HEK293 (cell line): ENCODE results near the gene BACH1.

ENCODE experiments used
- ATF2 ChIP-seq: fragments of 450-650 bp; formaldehyde crosslinking; IDR thresholded peaks from 2 replicates; pipeline ENCODE4 v1.5.1; 2016; ENCODE audit warnings: missing biosample characterization, missing genetic modification characterization, low read depth
- KLF8 ChIP-seq: fragments of 450-650 bp; formaldehyde crosslinking; IDR thresholded peaks from 2 replicates; pipeline ENCODE4 v1.5.1; 2016; ENCODE audit warnings: missing biosample characterization, missing genetic modification characterization
- KLF9 ChIP-seq: fragments of 450-650 bp; formaldehyde crosslinking; IDR thresholded peaks from 2 replicates; pipeline ENCODE4 v1.5.1; 2016; ENCODE audit warnings: missing biosample characterization, missing genetic modification characterization, low read depth
- PRDM6 ChIP-seq: fragments of 450-650 bp; formaldehyde crosslinking; IDR thresholded peaks from 2 replicates; pipeline ENCODE4 v1.5.1; 2017; ENCODE audit warnings: missing biosample characterization, missing genetic modification characterization
- SALL2 ChIP-seq: fragments of 450-650 bp; formaldehyde crosslinking; IDR thresholded peaks from 2 replicates; pipeline ENCODE4 v1.5.0; 2017; ENCODE audit warnings: missing biosample characterization, mild to moderate bottlenecking, missing genetic modification characterization, borderline replicate concordance
- SP3 ChIP-seq: fragments of 450-650 bp; formaldehyde crosslinking; IDR thresholded peaks from 2 replicates; pipeline ENCODE4 v1.5.1; 2016; ENCODE audit warnings: missing biosample characterization, missing genetic modification characterization
- ZBTB26 ChIP-seq: fragments of 450-650 bp; formaldehyde crosslinking; optimal IDR thresholded peaks from 2 replicates; pipeline ENCODE3; 2016; ENCODE audit warnings: missing biosample characterization, mild to moderate bottlenecking, missing genetic modification characterization
- ZBTB44 ChIP-seq: fragments of 450-650 bp; IDR thresholded peaks from 2 replicates; pipeline ENCODE4 v1.5.1; 2018; ENCODE audit warnings: missing biosample characterization, mild to moderate bottlenecking, missing genetic modification characterization
- ZBTB48 ChIP-seq: fragments of 450-650 bp; formaldehyde crosslinking; IDR thresholded peaks from 2 replicates; pipeline ENCODE4 v1.5.1; 2016; ENCODE audit warnings: missing biosample characterization, missing genetic modification characterization
- ZBTB49 ChIP-seq: fragments of 450-650 bp; formaldehyde crosslinking; IDR thresholded peaks from 2 replicates; pipeline ENCODE4 v1.5.1; 2016; ENCODE audit warnings: missing biosample characterization, missing genetic modification characterization, low read depth
- ZNF423 ChIP-seq: fragments of 450-650 bp; formaldehyde crosslinking; IDR thresholded peaks from 2 replicates; pipeline ENCODE4 v1.5.1; 2016; ENCODE audit warnings: missing biosample characterization, missing genetic modification characterization
- ZNF473 ChIP-seq: fragments of 450-650 bp; formaldehyde crosslinking; IDR thresholded peaks from 2 replicates; pipeline ENCODE4 v1.5.1; 2017; ENCODE audit warnings: missing biosample characterization, missing genetic modification characterization
- ZNF530 ChIP-seq: fragments of 450-650 bp; formaldehyde crosslinking; IDR thresholded peaks from 2 replicates; pipeline ENCODE4 v1.5.1; 2016; ENCODE audit warnings: low read depth, missing biosample characterization, missing genetic modification characterization
- ZNF549 ChIP-seq: fragments of 450-650 bp; IDR thresholded peaks from 2 replicates; pipeline ENCODE4 v1.5.1; 2018; ENCODE audit warnings: missing biosample characterization, missing genetic modification characterization, mild to moderate bottlenecking, inconsistent platforms, moderate library complexity
- ZNF600 ChIP-seq: fragments of 450-650 bp; formaldehyde crosslinking; IDR thresholded peaks from 2 replicates; pipeline ENCODE4 v1.5.1; 2016; ENCODE audit warnings: missing biosample characterization, missing genetic modification characterization
- ZNF626 ChIP-seq: fragments of 450-650 bp; sonication (Bioruptor Pico); formaldehyde crosslinking; IDR thresholded peaks from 2 replicates; pipeline ENCODE4 v1.5.1; 2018; ENCODE audit warnings: missing biosample characterization, missing genetic modification characterization, inconsistent platforms
- ZNF629 ChIP-seq: fragments of 450-650 bp; formaldehyde crosslinking; IDR thresholded peaks from 2 replicates; pipeline ENCODE4 v1.5.1; 2017; ENCODE audit warnings: missing biosample characterization, missing genetic modification characterization
- ZNF660 ChIP-seq: fragments of 450-650 bp; IDR thresholded peaks from 2 replicates; pipeline ENCODE4 v1.5.1; 2018; ENCODE audit warnings: missing biosample characterization, mild to moderate bottlenecking, missing genetic modification characterization
- ZNF664 ChIP-seq: fragments of 450-650 bp; formaldehyde crosslinking; IDR thresholded peaks from 2 replicates; pipeline ENCODE4 v1.5.1; 2016; ENCODE audit warnings: missing biosample characterization, missing genetic modification characterization
- ZNF707 ChIP-seq: fragments of 450-650 bp; formaldehyde crosslinking; IDR thresholded peaks from 2 replicates; pipeline ENCODE4 v1.5.1; 2016; ENCODE audit warnings: missing biosample characterization, missing genetic modification characterization
- ZNF792 ChIP-seq: fragments of 450-650 bp; formaldehyde crosslinking; IDR thresholded peaks from 2 replicates; pipeline ENCODE4 v1.5.1; 2016; ENCODE audit warnings: missing biosample characterization, missing genetic modification characterization
- ZNF830 ChIP-seq: fragments of 450-650 bp; IDR thresholded peaks from 2 replicates; pipeline ENCODE4 v1.5.0; 2018; ENCODE audit warnings: missing biosample characterization, missing genetic modification characterization, low read depth, mild to moderate bottlenecking, moderate library complexity
- ZXDB ChIP-seq: fragments of 450-650 bp; formaldehyde crosslinking; IDR thresholded peaks from 2 replicates; pipeline ENCODE4 v1.5.1; 2016; ENCODE audit warnings: missing biosample characterization, missing genetic modification characterization
- TF ChIP-seq, protein P1 (sequence below): fragments of 450-650 bp; formaldehyde crosslinking; IDR thresholded peaks from 2 replicates; pipeline ENCODE4 v1.5.1; 2017; ENCODE audit warnings: missing biosample characterization, mild to moderate bottlenecking, missing genetic modification characterization, moderate library complexity

BACH1 gene

GRCh38 chr21:29298348-29299045 is at the start of gene BACH1 (continued):
- no peak for TF ChIP-seq ZBTB49 (tag by site-specific recombination)
- TF ChIP-seq ZNF629 (tag by site-specific recombination) = no peak
- TF ChIP-seq ZNF600 (tag by site-specific recombination) = 0 out of 2 replicates have a peak, but pooled peaks have one; percentile 32
- TF ChIP-seq SALL2 (tag by site-specific recombination) = no peak
- no peak for TF ChIP-seq ZNF473
- 0 out of 2 replicates have a peak, but pooled peaks have one; percentile 20 for TF ChIP-seq ZBTB48 (tag by site-specific recombination)
- TF ChIP-seq PRDM6 = no peak
- peak; percentile 44; the same call in 1 of the 2 replicates for TF ChIP-seq KLF8
- no peak for TF ChIP-seq ZNF792 (tag by site-specific recombination)
- TF ChIP-seq ZBTB26 (tag by site-specific recombination) = peak; percentile 71
- TF ChIP-seq ZNF660 = peak; percentile 70; the same call in 1 of the 2 replicates
- TF ChIP-seq ZNF530 (tag by site-specific recombination) = peak; percentile 74; the same call in 1 of the 2 replicates
- TF ChIP-seq ATF2 (tag by site-specific recombination) = no peak
- peak; percentile 39; the same call in 1 of the 2 replicates for TF ChIP-seq ZNF423
- TF ChIP-seq ZNF549 = no peak
- peak; percentile 55 for TF ChIP-seq SP3 (tag by site-specific recombination)
- TF ChIP-seq ZBTB44 (tag by site-specific recombination) = peak; percentile 39; the same call in 1 of the 2 replicates
- TF ChIP-seq, protein P1, sequence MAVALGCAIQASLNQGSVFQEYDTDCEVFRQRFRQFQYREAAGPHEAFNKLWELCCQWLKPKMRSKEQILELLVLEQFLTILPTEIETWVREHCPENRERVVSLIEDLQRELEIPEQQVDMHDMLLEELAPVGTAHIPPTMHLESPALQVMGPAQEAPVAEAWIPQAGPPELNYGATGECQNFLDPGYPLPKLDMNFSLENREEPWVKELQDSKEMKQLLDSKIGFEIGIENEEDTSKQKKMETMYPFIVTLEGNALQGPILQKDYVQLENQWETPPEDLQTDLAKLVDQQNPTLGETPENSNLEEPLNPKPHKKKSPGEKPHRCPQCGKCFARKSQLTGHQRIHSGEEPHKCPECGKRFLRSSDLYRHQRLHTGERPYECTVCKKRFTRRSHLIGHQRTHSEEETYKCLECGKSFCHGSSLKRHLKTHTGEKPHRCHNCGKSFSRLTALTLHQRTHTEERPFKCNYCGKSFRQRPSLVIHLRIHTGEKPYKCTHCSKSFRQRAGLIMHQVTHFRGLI (tag by site-specific recombination) = peak; percentile 81
- TF ChIP-seq ZNF707 (tag by site-specific recombination) = no peak
- TF ChIP-seq ZNF830 = no peak
- TF ChIP-seq KLF9 (tag by site-specific recombination) = peak; percentile 48; the same call in 1 of the 2 replicates
- TF ChIP-seq ZXDB (tag by site-specific recombination) = peak; percentile 65
- no peak for TF ChIP-seq ZNF626 (tag by site-specific recombination)
- TF ChIP-seq ZNF664 (tag by site-specific recombination) = no peak
